ENCODE results near the gene TIMM17B.

TIMM17B gene

DNA sequence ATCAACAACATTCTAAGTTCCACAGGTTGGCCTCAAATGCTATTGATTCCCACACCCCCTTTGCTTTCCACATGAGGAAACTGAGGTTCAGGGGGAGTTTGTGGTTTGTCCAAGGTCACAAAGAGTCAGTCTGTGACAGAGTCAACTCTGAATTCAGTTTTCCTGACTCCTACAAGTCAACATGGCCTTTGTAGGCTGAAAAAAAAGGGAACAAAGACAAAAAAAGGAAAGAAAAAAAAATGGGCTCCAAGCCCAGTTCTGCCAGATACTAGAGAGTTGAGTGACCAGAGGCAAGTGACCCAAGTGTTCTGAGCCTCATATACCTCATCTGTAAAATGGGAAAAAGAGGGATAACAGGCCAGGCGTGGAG, 37.7 kb upstream of the TIMM17B start:
- H3K4me3 ChIP-seq (ENCODE audit: insufficient read depth, low read depth, low read length, poor library complexity, severe bottlenecking) = no peak overlapping the region
- H3K36me3 ChIP-seq (ENCODE audit: control insufficient read depth, insufficient read depth, low read length) = peaks cover 7% of the 10 kb centered on the region
- H3K4me1 ChIP-seq (ENCODE audit: control insufficient read depth, insufficient read depth, low read length, poor library complexity, severe bottlenecking) = peaks cover 57% of the 10 kb centered on the region
- DNase-seq = no peak
- no peaks in the 10 kb centered on the region for H3K27me3 ChIP-seq (replicated peaks; ENCODE audit: control insufficient read depth, insufficient read depth, low read length, poor library complexity, severe bottlenecking)
- peak overlapping the region; percentile 74 for H3K27ac ChIP-seq (ENCODE audit: insufficient read depth, low read length, poor library complexity, severe bottlenecking)
- H3K9me3 ChIP-seq (ENCODE audit: control insufficient read depth, low read length) = no peaks in the 10 kb centered on the region

- no peak overlapping the region for H3K4me3 ChIP-seq (ENCODE audit: insufficient read depth, low read depth, low read length, poor library complexity, severe bottlenecking)
- peak in 1 of 3 donors; percentile 25 for DNase-seq
Observed at GRCh38 chrX:48934581-48935300, 37.2 kb upstream of the TIMM17B start.

DNA sequence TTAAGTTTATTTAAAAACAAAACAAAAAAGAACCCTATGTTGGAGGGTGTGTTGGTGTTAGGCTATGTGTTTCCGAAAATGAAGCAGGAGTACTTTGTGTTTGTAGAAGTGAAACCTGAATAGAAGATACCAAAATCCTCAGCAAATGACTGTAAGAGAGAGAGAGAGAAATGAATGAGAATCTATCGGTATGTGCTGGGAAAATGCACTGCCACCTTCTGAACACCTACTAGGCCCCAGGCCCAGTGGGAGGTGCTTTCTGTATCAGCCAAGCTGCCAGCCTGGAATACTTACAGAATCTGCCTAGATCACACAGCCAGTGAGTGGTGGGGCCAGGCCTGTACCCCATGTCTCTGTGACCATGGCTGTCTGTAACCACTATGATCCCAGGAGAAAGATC, 36.2 kb upstream of the TIMM17B start:
- H3K27me3 ChIP-seq (replicated peaks; ENCODE audit: control insufficient read depth, insufficient read depth, low read length, poor library complexity, severe bottlenecking) = no peaks in the 10 kb centered on the region
- H3K36me3 ChIP-seq (ENCODE audit: control insufficient read depth, insufficient read depth, low read length) = peaks cover 7% of the 10 kb centered on the region
- H3K4me1 ChIP-seq (ENCODE audit: control insufficient read depth, insufficient read depth, low read length, poor library complexity, severe bottlenecking) = peaks cover 42% of the 10 kb centered on the region
- no peaks in the 10 kb centered on the region for H3K9me3 ChIP-seq (ENCODE audit: control insufficient read depth, low read length)
- no peak overlapping the region for H3K4me3 ChIP-seq (ENCODE audit: insufficient read depth, low read depth, low read length, poor library complexity, severe bottlenecking)
- peak overlapping the region; percentile 74 for H3K27ac ChIP-seq (ENCODE audit: insufficient read depth, low read length, poor library complexity, severe bottlenecking)
- DNase-seq = no peak

More at GRCh38 chrX:48934581-48935300, 37.2 kb upstream of the TIMM17B start:
- Histone ChIP-seq H3K27ac (ENCODE audit: insufficient read depth, low read length, poor library complexity, severe bottlenecking) (peak overlapping the region; percentile 74), H3K9me3 (ENCODE audit: control insufficient read depth, low read length) (no peaks in the 10 kb centered on the region), H3K4me1 (ENCODE audit: control insufficient read depth, insufficient read depth, low read length, poor library complexity, severe bottlenecking) (peaks cover 52% of the 10 kb centered on the region), H3K27me3 (replicated peaks; ENCODE audit: control insufficient read depth, insufficient read depth, low read length, poor library complexity, severe bottlenecking) (no peaks in the 10 kb centered on the region), H3K36me3 (ENCODE audit: control insufficient read depth, insufficient read depth, low read length) (peaks cover 7% of the 10 kb centered on the region)

- peaks cover 12% of the 10 kb centered on the region for H3K4me1 ChIP-seq (ENCODE audit: control insufficient read depth, insufficient read depth, low read length, poor library complexity, severe bottlenecking)
- H3K27me3 ChIP-seq (replicated peaks; ENCODE audit: control insufficient read depth, insufficient read depth, low read length, poor library complexity, severe bottlenecking) = no peaks in the 10 kb centered on the region
- no peak for DNase-seq
- peaks cover 20% of the 10 kb centered on the region for H3K36me3 ChIP-seq (ENCODE audit: control insufficient read depth, insufficient read depth, low read length)
- H3K9me3 ChIP-seq (ENCODE audit: control insufficient read depth, low read length) = no peaks in the 10 kb centered on the region
- no peak overlapping the region for H3K27ac ChIP-seq (ENCODE audit: insufficient read depth, low read length, poor library complexity, severe bottlenecking)
- H3K4me3 ChIP-seq (ENCODE audit: insufficient read depth, low read depth, low read length, poor library complexity, severe bottlenecking) = no peak overlapping the region
Observed at GRCh38 chrX:48927736-48928382, 30.3 kb upstream of the TIMM17B start.

DNA sequence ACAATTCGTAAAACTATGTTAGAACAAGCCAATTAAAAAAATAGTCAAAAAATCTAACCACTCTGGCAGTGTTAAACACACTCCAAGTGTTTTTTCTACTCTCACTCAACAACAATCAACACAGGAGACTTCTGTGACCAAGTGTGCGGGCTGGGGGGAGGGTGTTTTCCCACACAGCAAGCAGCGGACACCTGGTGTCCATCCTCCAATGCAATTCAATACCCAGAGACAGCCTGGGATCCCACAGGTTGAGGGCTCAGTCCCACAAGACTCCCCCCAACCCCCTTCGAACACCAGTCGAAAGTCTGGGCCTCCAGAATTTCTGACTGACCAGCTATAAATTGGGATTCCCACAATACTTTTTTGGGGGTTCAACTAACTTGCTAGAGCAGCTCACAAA, 29.6 kb upstream of the TIMM17B start:
- Histone ChIP-seq H3K4me3 (ENCODE audit: insufficient read depth, low read depth, low read length, poor library complexity, severe bottlenecking) (no peak overlapping the region), H3K4me1 (ENCODE audit: control insufficient read depth, insufficient read depth, low read length, poor library complexity, severe bottlenecking) (peaks cover 15% of the 10 kb centered on the region), H3K36me3 (ENCODE audit: control insufficient read depth, insufficient read depth, low read length) (peaks cover 20% of the 10 kb centered on the region), H3K27me3 (replicated peaks; ENCODE audit: control insufficient read depth, insufficient read depth, low read length, poor library complexity, severe bottlenecking) (no peaks in the 10 kb centered on the region), H3K27ac (ENCODE audit: insufficient read depth, low read length, poor library complexity, severe bottlenecking) (no peak overlapping the region), H3K9me3 (ENCODE audit: control insufficient read depth, low read length) (no peaks in the 10 kb centered on the region)
- no peak for DNase-seq

DNA sequence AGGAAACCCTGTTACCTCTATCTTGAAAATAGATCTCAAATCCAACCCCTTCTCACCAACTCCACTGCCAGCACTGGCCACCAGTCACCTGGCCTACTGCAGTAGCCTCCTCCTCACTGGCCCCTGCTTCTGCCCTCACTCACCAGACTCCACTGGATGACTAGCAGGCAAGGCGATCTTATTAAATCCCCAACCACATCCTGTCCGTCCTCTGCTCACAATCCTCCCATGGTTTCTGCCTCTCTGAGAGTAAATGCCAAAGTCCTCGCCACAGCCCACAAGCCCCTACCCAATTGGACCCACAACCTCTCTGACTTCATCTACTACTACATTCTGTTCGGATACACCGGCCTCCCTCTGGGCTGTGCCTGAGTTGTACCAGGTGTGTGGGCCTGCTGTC, 26.7 kb upstream of the TIMM17B start:
- Histone ChIP-seq H3K9me3 (ENCODE audit: control insufficient read depth, low read length) (no peaks in the 10 kb centered on the region), H3K36me3 (ENCODE audit: control insufficient read depth, insufficient read depth, low read length) (peaks cover 20% of the 10 kb centered on the region), H3K27me3 (replicated peaks; ENCODE audit: control insufficient read depth, insufficient read depth, low read length, poor library complexity, severe bottlenecking) (no peaks in the 10 kb centered on the region), H3K4me3 (ENCODE audit: insufficient read depth, low read depth, low read length, poor library complexity, severe bottlenecking) (no peak overlapping the region), H3K27ac (ENCODE audit: insufficient read depth, low read length, poor library complexity, severe bottlenecking) (peak overlapping the region; percentile 18), H3K4me1 (ENCODE audit: control insufficient read depth, insufficient read depth, low read length, poor library complexity, severe bottlenecking) (peaks cover 31% of the 10 kb centered on the region)
- no peak for DNase-seq

DNA sequence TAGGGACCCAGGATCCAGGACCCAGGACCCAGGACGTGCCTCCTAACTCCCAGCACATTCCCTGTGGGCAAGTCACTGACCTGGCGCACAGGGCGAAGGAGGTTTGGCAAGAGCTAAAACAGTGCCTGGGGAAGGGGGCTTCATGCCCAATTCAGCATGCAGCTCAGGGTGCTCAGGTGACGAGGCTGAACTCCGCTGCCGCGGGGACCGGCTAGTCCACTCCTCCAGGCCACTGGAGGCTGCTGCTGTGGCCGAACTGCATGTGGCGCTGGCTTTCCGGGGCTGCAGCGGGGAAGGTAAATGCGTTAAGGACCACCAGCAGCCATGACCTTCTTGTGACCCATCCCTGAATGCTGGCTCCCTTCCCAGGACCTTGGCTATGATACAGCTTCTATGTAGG, 26.2 kb upstream of the TIMM17B start:
- Histone ChIP-seq H3K27me3 (replicated peaks; ENCODE audit: control insufficient read depth, insufficient read depth, low read length, poor library complexity, severe bottlenecking) (no peaks in the 10 kb centered on the region), H3K4me1 (ENCODE audit: control insufficient read depth, insufficient read depth, low read length, poor library complexity, severe bottlenecking) (peaks cover 32% of the 10 kb centered on the region), H3K27ac (ENCODE audit: insufficient read depth, low read length, poor library complexity, severe bottlenecking) (peak overlapping the region; percentile 97), H3K36me3 (ENCODE audit: control insufficient read depth, insufficient read depth, low read length) (peaks cover 20% of the 10 kb centered on the region), H3K4me3 (ENCODE audit: insufficient read depth, low read depth, low read length, poor library complexity, severe bottlenecking) (no peak overlapping the region), H3K9me3 (ENCODE audit: control insufficient read depth, low read length) (no peaks in the 10 kb centered on the region)
- no peak for DNase-seq

- Histone ChIP-seq H3K27me3 (replicated peaks; ENCODE audit: control insufficient read depth, insufficient read depth, low read length, poor library complexity, severe bottlenecking) (no peaks in the 10 kb centered on the region), H3K27ac (ENCODE audit: insufficient read depth, low read length, poor library complexity, severe bottlenecking) (peak overlapping the region; percentile 97), H3K9me3 (ENCODE audit: control insufficient read depth, low read length) (no peaks in the 10 kb centered on the region), H3K4me3 (ENCODE audit: insufficient read depth, low read depth, low read length, poor library complexity, severe bottlenecking) (peak overlapping the region; percentile 79), H3K36me3 (ENCODE audit: control insufficient read depth, insufficient read depth, low read length) (peaks cover 30% of the 10 kb centered on the region), H3K4me1 (ENCODE audit: control insufficient read depth, insufficient read depth, low read length, poor library complexity, severe bottlenecking) (peaks cover 40% of the 10 kb centered on the region)
- no peak for DNase-seq
Observed at GRCh38 chrX:48920718-48921104, 23.1 kb upstream of the TIMM17B start.

- Histone ChIP-seq H3K4me3 (ENCODE audit: insufficient read depth, low read depth, low read length, poor library complexity, severe bottlenecking) (peak overlapping the region; percentile 79), H3K36me3 (ENCODE audit: control insufficient read depth, insufficient read depth, low read length) (peaks cover 30% of the 10 kb centered on the region), H3K27ac (ENCODE audit: insufficient read depth, low read length, poor library complexity, severe bottlenecking) (peak overlapping the region; percentile 97), H3K4me1 (ENCODE audit: control insufficient read depth, insufficient read depth, low read length, poor library complexity, severe bottlenecking) (peaks cover 46% of the 10 kb centered on the region), H3K27me3 (replicated peaks; ENCODE audit: control insufficient read depth, insufficient read depth, low read length, poor library complexity, severe bottlenecking) (no peaks in the 10 kb centered on the region), H3K9me3 (ENCODE audit: control insufficient read depth, low read length) (no peaks in the 10 kb centered on the region)
- peak in 1 of 3 donors; percentile 26 for DNase-seq
Observed at GRCh38 chrX:48919947-48920717, 22.6 kb upstream of the TIMM17B start.
